GM23338 (cell line): ENCODE measurements around the gene ZNF275. TPM values are rescaled to one million over a fixed set of nuclear protein-coding genes. Genes with fewer than 3 reads are reported as not detected.

Experiments used
- ATAC-seq: fragments of 200-7000 bp; cut with Tn5 transposase; 3 replicates; pipeline ENCODE4 v1.9.1; 2020
- DNase-seq: peaks from one replicate; pipeline ENCODE4 v3.0.0-alpha.2; 2015; ENCODE audit warnings: low spot score
- H2AFZ ChIP-seq: fragments of 200-600 bp; sonication (generic); 2 replicates; pipeline ENCODE4 v1.8.0; 2016; ENCODE audit warnings: antibody characterized with exemption, mild to moderate bottlenecking, moderate library complexity
- H3F3A ChIP-seq: fragments of 200-600 bp; sonication (generic); replicated peaks from 2 replicates; pipeline ENCODE4 v1.8.0; 2017; ENCODE audit warnings: antibody characterized with exemption, mixed run types, low read depth
- H3K27ac ChIP-seq: fragments of 200-600 bp; sonication (generic); 2 replicates; pipeline ENCODE4 v1.6.1; 2016; ENCODE audit warnings: low read depth
- H3K27me3 ChIP-seq: fragments of 200-600 bp; sonication (generic); 2 replicates; pipeline ENCODE4 v1.8.0; 2016; ENCODE audit warnings: mild to moderate bottlenecking, mixed run types, moderate library complexity; ENCODE audit not compliant: insufficient read depth
- H3K36me3 ChIP-seq: fragments of 200-600 bp; sonication (generic); 2 replicates; pipeline ENCODE4 v1.8.0; 2016; ENCODE audit warnings: mild to moderate bottlenecking; ENCODE audit not compliant: insufficient read depth
- H3K4me1 ChIP-seq: fragments of 200-600 bp; sonication (generic); 2 replicates; pipeline ENCODE4 v1.8.0; 2016; ENCODE audit warnings: mild to moderate bottlenecking, moderate library complexity; ENCODE audit not compliant: insufficient read depth
- H3K4me2 ChIP-seq: fragments of 200-600 bp; sonication (generic); 2 replicates; pipeline ENCODE4 v1.7.1; 2017; ENCODE audit warnings: mixed run types
- H3K4me3 ChIP-seq: fragments of 200-600 bp; sonication (generic); 2 replicates; pipeline ENCODE4 v1.6.1; 2016; ENCODE audit warnings: mixed run types
- H3K79me2 ChIP-seq: fragments of 200-600 bp; sonication (generic); replicated peaks from 2 replicates; pipeline ENCODE4 v1.8.0; 2017; ENCODE audit warnings: mild to moderate bottlenecking; ENCODE audit not compliant: insufficient read depth
- H3K9me2 ChIP-seq: fragments of 200-600 bp; sonication (generic); 2 replicates; pipeline ENCODE4 v1.8.0; 2017; ENCODE audit not compliant: insufficient read depth
- H4K20me1 ChIP-seq: fragments of 200-600 bp; sonication (generic); replicated peaks from 2 replicates; pipeline ENCODE4 v1.8.0; 2017; ENCODE audit warnings: mild to moderate bottlenecking; ENCODE audit not compliant: insufficient read depth
- H3K27ac Mint-ChIP-seq: 2 replicates; pipeline ENCODE4 v1.8.0; 2020; ENCODE audit warnings: inconsistent platforms, mild to moderate bottlenecking, moderate library complexity, mixed read lengths
- H3K27me3 Mint-ChIP-seq: 3 replicates; pipeline ENCODE4 v1.8.0; 2022; ENCODE audit warnings: low read depth, mild to moderate bottlenecking, moderate library complexity, mixed read lengths, inconsistent platforms; ENCODE audit not compliant: insufficient read depth, poor library complexity
- H3K36me3 Mint-ChIP-seq: 3 replicates; pipeline ENCODE4 v1.8.0; 2021; ENCODE audit warnings: low read depth, mild to moderate bottlenecking, inconsistent platforms, moderate library complexity, mixed read lengths
- H3K4me1 Mint-ChIP-seq: 3 replicates; pipeline ENCODE4 v1.8.0; 2020; ENCODE audit warnings: mild to moderate bottlenecking, inconsistent platforms, mixed read lengths
- H3K4me3 Mint-ChIP-seq: 3 replicates; pipeline ENCODE4 v1.8.0; 2021; ENCODE audit warnings: moderate library complexity, mild to moderate bottlenecking, inconsistent platforms, mixed read lengths
- H3K9me3 Mint-ChIP-seq: 3 replicates; pipeline ENCODE4 v1.8.0; 2020; ENCODE audit warnings: moderate library complexity, mild to moderate bottlenecking, inconsistent platforms, mixed read lengths
- CREB1 ChIP-seq: fragments of 250-450 bp; sonication (Bioruptor Pico); IDR thresholded peaks from 2 replicates; pipeline ENCODE4 v1.5.0; 2020; ENCODE audit warnings: low read depth, mild to moderate bottlenecking, moderate library complexity
- EZH2 ChIP-seq: fragments of 200-600 bp; sonication (generic); IDR thresholded peaks from one replicate; pipeline ENCODE4 v1.8.0; 2017; ENCODE audit warnings: antibody characterized with exemption, mild to moderate bottlenecking, low read depth; ENCODE audit not compliant: unreplicated experiment
- EZH2phosphoT487 ChIP-seq: fragments of 200-600 bp; sonication (generic); IDR thresholded peaks from one replicate; pipeline ENCODE4 v1.8.1; 2018; ENCODE audit warnings: antibody characterized with exemption; ENCODE audit not compliant: unreplicated experiment
- JUNB ChIP-seq: IDR thresholded peaks from one replicate; pipeline ENCODE4 v1.6.1; 2016; ENCODE audit warnings: antibody characterized with exemption; ENCODE audit not compliant: unreplicated experiment
- NANOG ChIP-seq: IDR thresholded peaks from 2 replicates; pipeline ENCODE4 v1.6.1; 2016; ENCODE audit warnings: antibody characterized with exemption, borderline replicate concordance
- POLR2AphosphoS5 ChIP-seq: IDR thresholded peaks from 2 replicates; pipeline ENCODE4 v1.6.1; 2016; ENCODE audit warnings: antibody characterized with exemption, low read depth
- STAT1 ChIP-seq: IDR thresholded peaks from one replicate; pipeline ENCODE4 v1.6.1; 2016; ENCODE audit warnings: antibody characterized with exemption; ENCODE audit not compliant: unreplicated experiment
- ZNF114 ChIP-seq: fragments of 250-450 bp; sonication (Bioruptor Pico); IDR thresholded peaks from 2 replicates; pipeline ENCODE4 v1.5.0; 2020; ENCODE audit warnings: mild to moderate bottlenecking, moderate library complexity
- ZNF331 ChIP-seq: fragments of 250-450 bp; sonication (Bioruptor Pico); IDR thresholded peaks from 2 replicates; pipeline ENCODE4 v1.5.0; 2020; ENCODE audit warnings: low read depth, mild to moderate bottlenecking, moderate library complexity
- polyA plus RNA-seq: library from polyadenylated mRNA; unstranded; fragments of >200 nt; fragmentation: Nextera tagmentation; extraction: Ambion mirVana; gene quantifications from 2 replicates; pipeline ENCODE4 v1.2.1, GENCODE V29; 2016
- total RNA-seq: library from RNA; depleted of rRNA; stranded (reverse); fragments of >200 nt; shearing (Covaris generic); gene quantifications from 2 replicates; pipeline ENCODE4 v1.2.3, GENCODE V29; 2014
- TF ChIP-seq, protein P1 (sequence below): IDR thresholded peaks from one replicate; pipeline ENCODE4 v1.6.1; 2018; ENCODE audit warnings: antibody characterized with exemption; ENCODE audit not compliant: unreplicated experiment
- TF ChIP-seq, protein P2 (sequence below): fragments of 250-450 bp; sonication (Bioruptor Pico); IDR thresholded peaks from 2 replicates; pipeline ENCODE4 v1.5.0; 2020; ENCODE audit warnings: mild to moderate bottlenecking, moderate library complexity
- TF ChIP-seq, protein P3 (sequence below), 2 experiments: fragments of 200-600 bp in 1 of 2; sonication (generic) in 1 of 2; conservative IDR thresholded peaks; 2 replicates each; pipeline versions ENCODE4 v1.5.1 to v1.6.1; 2016 to 2017; ENCODE audit warnings: antibody characterized with exemption in 2 of 2, low read depth in 2 of 2, mild to moderate bottlenecking in 2 of 2, moderate library complexity in 1 of 2
- TF ChIP-seq, protein P4 (sequence below): IDR thresholded peaks from 2 replicates; pipeline ENCODE4 v1.6.1; 2016; ENCODE audit warnings: antibody characterized with exemption

ZNF275 gene
- total and polyA plus RNA-seq, 2 experiments from 2014 or later: 3.2 to 12.3 TPM

GRCh38 chrX:153380691-153381090 is 46.7 kb downstream of the ZNF275 start:
- peaks cover 6% of the 10 kb centered on the region; the same call in 2 of the 3 replicates for H3K4me1 Mint-ChIP-seq
- peaks cover 3% of the 10 kb centered on the region; the same call in 2 of the 3 replicates for H3K36me3 Mint-ChIP-seq
- H3K27ac Mint-ChIP-seq: no peak overlapping the region

More at GRCh38 chrX:153380691-153381090, 46.7 kb downstream of the ZNF275 start:
- H4K20me1 ChIP-seq: no peaks in the 10 kb centered on the region
- H3F3A ChIP-seq: no peaks in the 10 kb centered on the region
- no peaks in the 10 kb centered on the region for H3K79me2 ChIP-seq
- no peak overlapping the region for H3K27ac ChIP-seq
- no peaks in the 10 kb centered on the region for H3K36me3 ChIP-seq
- H3K27me3 Mint-ChIP-seq: peaks cover 3% of the 10 kb centered on the region
- ATAC-seq (no peak), DNase-seq (no peak)
- H2AFZ ChIP-seq: no peak overlapping the region
- H3K27me3 ChIP-seq: no peaks in the 10 kb centered on the region
- peaks cover 6% of the 10 kb centered on the region; the same call in 2 of the 3 replicates for H3K9me3 Mint-ChIP-seq
- H3K4me3 ChIP-seq: no peak overlapping the region
- H3K4me2 ChIP-seq: no peak overlapping the region
- H3K4me3 Mint-ChIP-seq: no peak overlapping the region
- no peaks in the 10 kb centered on the region for H3K4me1 ChIP-seq
- TF ChIP-seq CREB1 (CRISPR knock-in tag) (no peak), NANOG (no peak), STAT1 (no peak), POLR2AphosphoS5 (no peak), ZNF114 (CRISPR knock-in tag) (no peak), JUNB (no peak), EZH2 (no peak), ZNF331 (CRISPR knock-in tag) (no peak), EZH2phosphoT487 (no peak)
- TF ChIP-seq, protein P1, sequence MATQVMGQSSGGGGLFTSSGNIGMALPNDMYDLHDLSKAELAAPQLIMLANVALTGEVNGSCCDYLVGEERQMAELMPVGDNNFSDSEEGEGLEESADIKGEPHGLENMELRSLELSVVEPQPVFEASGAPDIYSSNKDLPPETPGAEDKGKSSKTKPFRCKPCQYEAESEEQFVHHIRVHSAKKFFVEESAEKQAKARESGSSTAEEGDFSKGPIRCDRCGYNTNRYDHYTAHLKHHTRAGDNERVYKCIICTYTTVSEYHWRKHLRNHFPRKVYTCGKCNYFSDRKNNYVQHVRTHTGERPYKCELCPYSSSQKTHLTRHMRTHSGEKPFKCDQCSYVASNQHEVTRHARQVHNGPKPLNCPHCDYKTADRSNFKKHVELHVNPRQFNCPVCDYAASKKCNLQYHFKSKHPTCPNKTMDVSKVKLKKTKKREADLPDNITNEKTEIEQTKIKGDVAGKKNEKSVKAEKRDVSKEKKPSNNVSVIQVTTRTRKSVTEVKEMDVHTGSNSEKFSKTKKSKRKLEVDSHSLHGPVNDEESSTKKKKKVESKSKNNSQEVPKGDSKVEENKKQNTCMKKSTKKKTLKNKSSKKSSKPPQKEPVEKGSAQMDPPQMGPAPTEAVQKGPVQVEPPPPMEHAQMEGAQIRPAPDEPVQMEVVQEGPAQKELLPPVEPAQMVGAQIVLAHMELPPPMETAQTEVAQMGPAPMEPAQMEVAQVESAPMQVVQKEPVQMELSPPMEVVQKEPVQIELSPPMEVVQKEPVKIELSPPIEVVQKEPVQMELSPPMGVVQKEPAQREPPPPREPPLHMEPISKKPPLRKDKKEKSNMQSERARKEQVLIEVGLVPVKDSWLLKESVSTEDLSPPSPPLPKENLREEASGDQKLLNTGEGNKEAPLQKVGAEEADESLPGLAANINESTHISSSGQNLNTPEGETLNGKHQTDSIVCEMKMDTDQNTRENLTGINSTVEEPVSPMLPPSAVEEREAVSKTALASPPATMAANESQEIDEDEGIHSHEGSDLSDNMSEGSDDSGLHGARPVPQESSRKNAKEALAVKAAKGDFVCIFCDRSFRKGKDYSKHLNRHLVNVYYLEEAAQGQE: no peak
- TF ChIP-seq, protein P2, sequence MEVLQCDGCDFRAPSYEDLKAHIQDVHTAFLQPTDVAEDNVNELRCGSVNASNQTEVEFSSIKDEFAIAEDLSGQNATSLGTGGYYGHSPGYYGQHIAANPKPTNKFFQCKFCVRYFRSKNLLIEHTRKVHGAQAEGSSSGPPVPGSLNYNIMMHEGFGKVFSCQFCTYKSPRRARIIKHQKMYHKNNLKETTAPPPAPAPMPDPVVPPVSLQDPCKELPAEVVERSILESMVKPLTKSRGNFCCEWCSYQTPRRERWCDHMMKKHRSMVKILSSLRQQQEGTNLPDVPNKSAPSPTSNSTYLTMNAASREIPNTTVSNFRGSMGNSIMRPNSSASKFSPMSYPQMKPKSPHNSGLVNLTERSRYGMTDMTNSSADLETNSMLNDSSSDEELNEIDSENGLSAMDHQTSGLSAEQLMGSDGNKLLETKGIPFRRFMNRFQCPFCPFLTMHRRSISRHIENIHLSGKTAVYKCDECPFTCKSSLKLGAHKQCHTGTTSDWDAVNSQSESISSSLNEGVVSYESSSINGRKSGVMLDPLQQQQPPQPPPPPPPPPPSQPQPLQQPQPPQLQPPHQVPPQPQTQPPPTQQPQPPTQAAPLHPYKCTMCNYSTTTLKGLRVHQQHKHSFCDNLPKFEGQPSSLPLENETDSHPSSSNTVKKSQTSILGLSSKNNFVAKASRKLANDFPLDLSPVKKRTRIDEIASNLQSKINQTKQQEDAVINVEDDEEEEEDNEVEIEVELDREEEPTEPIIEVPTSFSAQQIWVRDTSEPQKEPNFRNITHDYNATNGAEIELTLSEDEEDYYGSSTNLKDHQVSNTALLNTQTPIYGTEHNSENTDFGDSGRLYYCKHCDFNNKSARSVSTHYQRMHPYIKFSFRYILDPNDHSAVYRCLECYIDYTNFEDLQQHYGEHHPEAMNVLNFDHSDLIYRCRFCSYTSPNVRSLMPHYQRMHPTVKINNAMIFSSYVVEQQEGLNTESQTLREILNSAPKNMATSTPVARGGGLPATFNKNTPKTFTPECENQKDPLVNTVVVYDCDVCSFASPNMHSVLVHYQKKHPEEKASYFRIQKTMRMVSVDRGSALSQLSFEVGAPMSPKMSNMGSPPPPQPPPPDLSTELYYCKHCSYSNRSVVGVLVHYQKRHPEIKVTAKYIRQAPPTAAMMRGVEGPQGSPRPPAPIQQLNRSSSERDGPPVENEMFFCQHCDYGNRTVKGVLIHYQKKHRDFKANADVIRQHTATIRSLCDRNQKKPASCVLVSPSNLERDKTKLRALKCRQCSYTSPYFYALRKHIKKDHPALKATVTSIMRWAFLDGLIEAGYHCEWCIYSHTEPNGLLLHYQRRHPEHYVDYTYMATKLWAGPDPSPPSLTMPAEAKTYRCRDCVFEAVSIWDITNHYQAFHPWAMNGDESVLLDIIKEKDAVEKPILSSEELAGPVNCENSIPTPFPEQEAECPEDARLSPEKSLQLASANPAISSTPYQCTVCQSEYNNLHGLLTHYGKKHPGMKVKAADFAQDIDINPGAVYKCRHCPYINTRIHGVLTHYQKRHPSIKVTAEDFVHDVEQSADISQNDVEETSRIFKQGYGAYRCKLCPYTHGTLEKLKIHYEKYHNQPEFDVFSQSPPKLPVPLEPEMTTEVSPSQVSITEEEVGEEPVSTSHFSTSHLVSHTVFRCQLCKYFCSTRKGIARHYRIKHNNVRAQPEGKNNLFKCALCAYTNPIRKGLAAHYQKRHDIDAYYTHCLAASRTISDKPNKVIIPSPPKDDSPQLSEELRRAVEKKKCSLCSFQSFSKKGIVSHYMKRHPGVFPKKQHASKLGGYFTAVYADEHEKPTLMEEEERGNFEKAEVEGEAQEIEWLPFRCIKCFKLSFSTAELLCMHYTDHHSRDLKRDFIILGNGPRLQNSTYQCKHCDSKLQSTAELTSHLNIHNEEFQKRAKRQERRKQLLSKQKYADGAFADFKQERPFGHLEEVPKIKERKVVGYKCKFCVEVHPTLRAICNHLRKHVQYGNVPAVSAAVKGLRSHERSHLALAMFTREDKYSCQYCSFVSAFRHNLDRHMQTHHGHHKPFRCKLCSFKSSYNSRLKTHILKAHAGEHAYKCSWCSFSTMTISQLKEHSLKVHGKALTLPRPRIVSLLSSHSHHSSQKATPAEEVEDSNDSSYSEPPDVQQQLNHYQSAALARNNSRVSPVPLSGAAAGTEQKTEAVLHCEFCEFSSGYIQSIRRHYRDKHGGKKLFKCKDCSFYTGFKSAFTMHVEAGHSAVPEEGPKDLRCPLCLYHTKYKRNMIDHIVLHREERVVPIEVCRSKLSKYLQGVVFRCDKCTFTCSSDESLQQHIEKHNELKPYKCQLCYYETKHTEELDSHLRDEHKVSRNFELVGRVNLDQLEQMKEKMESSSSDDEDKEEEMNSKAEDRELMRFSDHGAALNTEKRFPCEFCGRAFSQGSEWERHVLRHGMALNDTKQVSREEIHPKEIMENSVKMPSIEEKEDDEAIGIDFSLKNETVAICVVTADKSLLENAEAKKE (CRISPR knock-in tag): no peak
- TF ChIP-seq, protein P3, sequence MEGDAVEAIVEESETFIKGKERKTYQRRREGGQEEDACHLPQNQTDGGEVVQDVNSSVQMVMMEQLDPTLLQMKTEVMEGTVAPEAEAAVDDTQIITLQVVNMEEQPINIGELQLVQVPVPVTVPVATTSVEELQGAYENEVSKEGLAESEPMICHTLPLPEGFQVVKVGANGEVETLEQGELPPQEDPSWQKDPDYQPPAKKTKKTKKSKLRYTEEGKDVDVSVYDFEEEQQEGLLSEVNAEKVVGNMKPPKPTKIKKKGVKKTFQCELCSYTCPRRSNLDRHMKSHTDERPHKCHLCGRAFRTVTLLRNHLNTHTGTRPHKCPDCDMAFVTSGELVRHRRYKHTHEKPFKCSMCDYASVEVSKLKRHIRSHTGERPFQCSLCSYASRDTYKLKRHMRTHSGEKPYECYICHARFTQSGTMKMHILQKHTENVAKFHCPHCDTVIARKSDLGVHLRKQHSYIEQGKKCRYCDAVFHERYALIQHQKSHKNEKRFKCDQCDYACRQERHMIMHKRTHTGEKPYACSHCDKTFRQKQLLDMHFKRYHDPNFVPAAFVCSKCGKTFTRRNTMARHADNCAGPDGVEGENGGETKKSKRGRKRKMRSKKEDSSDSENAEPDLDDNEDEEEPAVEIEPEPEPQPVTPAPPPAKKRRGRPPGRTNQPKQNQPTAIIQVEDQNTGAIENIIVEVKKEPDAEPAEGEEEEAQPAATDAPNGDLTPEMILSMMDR (conservative IDR thresholded peaks at IDR 0.05; ENCODE audit: low read depth in 2 of 2): no peak
- TF ChIP-seq, protein P4, sequence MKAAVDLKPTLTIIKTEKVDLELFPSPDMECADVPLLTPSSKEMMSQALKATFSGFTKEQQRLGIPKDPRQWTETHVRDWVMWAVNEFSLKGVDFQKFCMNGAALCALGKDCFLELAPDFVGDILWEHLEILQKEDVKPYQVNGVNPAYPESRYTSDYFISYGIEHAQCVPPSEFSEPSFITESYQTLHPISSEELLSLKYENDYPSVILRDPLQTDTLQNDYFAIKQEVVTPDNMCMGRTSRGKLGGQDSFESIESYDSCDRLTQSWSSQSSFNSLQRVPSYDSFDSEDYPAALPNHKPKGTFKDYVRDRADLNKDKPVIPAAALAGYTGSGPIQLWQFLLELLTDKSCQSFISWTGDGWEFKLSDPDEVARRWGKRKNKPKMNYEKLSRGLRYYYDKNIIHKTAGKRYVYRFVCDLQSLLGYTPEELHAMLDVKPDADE: no peak
- no peaks in the 10 kb centered on the region for H3K9me2 ChIP-seq
